CD1c-positive myeloid dendritic cell (primary cell): ENCODE results near the gene CXorf58.
"Not testable (repeated sequence)": the region's sequence is repeated elsewhere in the genome, so short reads cannot be mapped to it uniquely, and the experiment has no call there.

ENCODE experiments used
- DNase-seq: peaks from one replicate; pipeline ENCODE4 v3.0.0-alpha.2; 2016; ENCODE audit errors: extremely low spot score

The CXorf58 gene

DNA sequence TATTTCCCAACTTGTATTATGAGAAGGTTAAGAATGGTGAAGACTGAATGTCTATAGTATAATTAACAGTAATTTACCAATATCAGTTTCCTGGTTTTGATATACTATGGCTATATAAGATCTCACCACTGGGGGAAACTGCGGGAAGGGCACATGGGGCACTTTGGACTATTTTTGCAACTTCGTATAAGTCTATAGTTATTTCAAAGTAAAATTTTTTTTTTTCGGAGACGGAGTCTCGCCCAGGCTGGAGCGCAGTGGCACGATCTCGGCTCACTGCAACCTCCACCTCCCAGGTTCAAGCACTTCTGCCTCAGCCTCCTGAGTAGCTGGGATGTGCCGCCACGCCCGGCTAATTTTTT lies 46.1 kb downstream of the CXorf58 start:
- no peak for DNase-seq

DNA sequence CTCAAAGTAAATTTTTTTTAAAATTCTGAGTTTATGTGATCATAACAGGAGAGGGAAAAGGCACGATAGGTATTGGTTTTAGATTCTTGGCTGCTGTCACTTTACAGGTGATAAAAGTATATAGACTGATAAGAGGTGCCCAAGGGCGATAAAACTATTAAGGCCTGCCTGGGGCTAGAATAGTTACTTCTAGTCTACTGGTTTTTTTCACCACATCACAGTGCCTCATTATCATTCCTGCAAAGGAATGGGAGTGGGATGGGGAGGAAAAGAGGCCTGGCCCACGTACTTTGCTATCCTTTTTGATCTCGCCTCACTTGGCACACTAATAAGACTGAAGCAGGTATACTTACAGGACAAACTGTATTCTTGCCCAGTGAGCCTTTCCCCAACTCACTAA lies 46.6 kb downstream of the CXorf58 start:
- no peak for DNase-seq

DNA sequence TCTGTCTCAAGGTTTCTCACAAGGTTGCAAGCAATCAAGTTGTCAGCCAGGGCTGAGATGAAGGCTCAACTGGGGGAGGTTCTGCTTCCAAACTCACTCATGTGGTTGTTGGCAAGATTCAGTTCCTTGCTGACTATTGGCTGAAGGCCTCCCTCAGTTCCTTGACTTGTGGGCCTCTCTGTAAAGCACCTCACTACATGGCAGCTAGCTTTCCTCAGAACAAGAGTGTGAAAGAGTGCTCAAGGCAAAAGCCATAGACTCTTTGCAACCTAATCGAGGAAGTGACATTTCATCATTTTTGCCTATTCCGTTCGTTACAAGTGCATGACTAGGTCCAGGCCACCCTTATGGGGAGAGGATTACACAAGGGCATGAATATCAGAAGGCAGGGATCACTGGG lies 52.0 kb downstream of the CXorf58 start:
- peak; percentile 52 for DNase-seq

DNA sequence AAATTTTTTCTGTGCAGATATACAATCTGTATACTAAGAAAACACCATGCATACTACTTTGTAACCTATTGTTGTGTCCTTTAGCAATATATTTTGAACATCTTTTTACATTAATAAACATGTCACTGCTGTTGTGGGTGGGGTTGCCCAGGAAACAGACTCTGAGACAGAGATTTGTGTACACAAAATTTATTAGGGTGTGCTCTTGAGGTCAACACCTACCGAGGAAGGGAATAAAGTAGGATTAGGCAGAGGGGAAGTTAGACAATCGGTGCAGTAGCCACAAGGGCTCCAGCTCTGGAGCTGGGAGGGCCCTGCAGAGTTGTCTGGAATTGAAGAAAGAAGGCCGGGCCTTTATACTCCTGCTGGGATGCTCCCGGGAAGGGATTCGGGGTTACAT lies 56.4 kb downstream of the CXorf58 start:
- no peak for DNase-seq

DNA sequence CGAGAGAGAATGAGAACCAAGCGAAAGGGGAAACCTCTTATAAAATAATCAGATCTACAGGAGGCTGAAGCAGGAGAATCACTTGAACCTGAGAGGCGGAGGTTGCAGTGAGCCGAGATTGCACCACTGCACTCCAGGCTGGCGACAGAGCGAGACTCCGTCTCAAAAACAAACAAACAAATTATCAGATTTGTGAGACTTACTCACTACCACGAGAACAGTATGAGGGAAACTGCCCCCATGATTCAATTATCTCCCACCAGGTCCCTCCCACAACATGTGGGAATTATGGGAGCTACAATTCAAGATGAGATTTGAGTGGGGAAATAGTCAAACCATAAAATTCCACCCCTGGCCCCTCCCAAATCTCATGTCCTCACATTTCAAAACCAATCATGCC lies 57.8 kb downstream of the CXorf58 start:
- DNase-seq = not testable (repeated sequence)

DNA sequence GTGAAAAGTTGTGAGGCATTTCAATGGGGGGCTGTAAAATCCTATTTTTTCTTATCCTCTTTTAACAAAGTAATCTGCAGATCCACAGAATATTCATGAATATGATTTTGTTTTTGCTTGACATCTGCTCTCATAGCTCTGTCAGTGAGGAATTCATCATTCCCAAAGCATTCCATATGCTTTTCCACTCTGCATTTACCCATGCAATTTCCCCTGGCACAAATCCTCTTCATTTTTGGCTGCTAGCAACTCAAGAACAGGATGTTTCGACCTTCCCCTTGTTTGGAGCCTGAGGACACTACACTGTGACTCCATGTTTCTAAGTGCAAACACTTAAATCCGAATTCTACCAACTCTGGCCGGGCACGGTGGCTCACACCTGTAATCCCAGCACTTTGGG lies 70.7 kb downstream of the CXorf58 start:
- DNase-seq = no peak

DNA sequence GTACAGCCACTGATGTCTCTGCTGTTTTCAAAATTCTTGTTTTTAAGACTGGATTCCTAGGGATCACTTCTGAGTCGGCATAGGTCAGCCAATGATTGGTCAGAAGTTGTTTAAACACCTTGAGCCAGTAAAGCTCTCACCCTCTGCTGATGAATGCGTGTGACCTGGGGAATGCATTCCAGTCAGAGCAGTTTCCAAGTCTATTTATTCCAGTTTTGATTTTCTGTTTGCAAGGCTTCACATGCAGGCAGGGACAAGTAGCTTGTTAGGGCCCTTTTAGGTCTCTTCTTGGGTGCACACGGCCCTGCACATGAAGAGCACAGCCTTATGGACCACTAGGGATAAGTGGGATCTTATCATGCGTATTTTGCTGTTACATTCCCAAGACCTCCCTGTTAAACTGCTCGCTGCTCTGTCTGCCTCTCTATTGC lies 72.2 kb downstream of the CXorf58 start:
- no peak for DNase-seq

DNA sequence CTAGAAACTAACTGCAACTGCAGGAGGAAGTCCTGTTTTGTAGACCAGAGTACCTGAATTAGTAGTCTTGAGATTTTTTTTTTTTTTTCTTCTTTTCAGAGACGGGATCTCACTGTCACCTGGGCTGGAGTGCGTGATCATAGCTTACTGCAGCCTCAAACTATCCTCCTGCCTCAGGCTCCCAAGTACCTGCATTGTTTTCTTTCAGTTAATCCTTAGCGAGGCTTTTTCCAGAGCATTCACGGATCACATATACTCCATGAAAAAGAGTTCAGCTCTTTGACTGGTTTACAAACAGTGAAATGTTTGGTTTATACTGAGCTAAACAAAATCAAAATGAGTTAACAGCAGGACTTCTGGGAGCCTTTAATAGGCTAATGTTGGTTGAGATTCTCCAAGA lies 73.4 kb downstream of the CXorf58 start:
- no peak for DNase-seq

DNA sequence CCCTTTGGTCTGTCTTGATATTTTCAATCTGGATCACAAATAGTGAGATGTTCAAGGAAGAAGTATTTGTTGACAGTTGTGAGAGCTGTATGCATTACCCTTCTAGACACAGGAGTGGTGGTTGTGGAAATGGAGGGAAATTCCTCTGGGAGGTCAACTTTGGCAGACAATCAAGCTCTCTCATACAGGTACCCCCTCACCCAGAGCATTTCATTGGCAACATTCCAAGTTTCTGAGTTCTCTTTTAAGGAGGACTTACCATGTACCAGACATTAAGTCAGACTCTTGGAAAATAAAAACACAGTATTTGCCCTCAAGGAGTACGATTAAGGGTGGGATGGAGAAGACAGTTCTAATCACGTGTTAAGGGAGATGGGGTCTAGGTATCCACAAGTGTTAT lies 73.9 kb downstream of the CXorf58 start:
- DNase-seq = no peak

DNA sequence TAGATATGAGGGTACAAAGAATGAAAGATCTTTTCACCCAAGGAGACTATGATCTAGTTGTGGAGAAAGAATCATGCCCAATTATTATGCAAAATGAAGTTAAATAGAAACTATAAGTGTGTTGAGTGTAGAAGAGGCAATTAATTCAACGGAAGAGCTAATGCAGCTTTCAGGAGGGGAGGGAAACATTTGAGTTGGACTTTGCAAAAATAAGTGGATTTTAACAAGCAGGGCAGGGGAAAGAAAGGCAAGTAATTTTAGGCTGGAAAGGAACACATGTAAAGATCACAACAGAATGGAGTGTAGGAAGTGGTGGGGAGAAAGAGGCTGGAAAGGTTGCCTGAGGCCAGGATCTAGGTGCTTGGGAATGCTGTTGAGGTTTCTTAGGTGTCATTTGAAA lies 75.1 kb downstream of the CXorf58 start:
- DNase-seq = no peak
